HFFc6 (cell line): ENCODE measurements around the gene XYLT2. TPM values are rescaled to one million over a fixed set of nuclear protein-coding genes. Genes with fewer than 3 reads are reported as not detected.
"Not testable (repeated sequence)": the region's sequence is repeated elsewhere in the genome, so short reads cannot be mapped to it uniquely, and the experiment has no call there.

ENCODE experiments used
- DNase-seq: peaks from one replicate; pipeline ENCODE4 v3.0.0-alpha.2; 2018
- H3K27ac Mint-ChIP-seq: 2 replicates; pipeline ENCODE4 v1.8.0; 2020; ENCODE audit warnings: mild to moderate bottlenecking, mixed read lengths
- H3K27me3 Mint-ChIP-seq: 2 replicates; pipeline ENCODE4 v1.8.0; 2021; ENCODE audit warnings: mild to moderate bottlenecking, moderate library complexity, mixed read lengths; ENCODE audit not compliant: insufficient read depth
- H3K36me3 Mint-ChIP-seq: 2 replicates; pipeline ENCODE4 v1.8.0; 2021; ENCODE audit warnings: low read depth, mixed read lengths
- H3K4me1 Mint-ChIP-seq: 2 replicates; pipeline ENCODE4 v1.8.0; 2020; ENCODE audit warnings: low read depth, mixed read lengths
- H3K4me3 Mint-ChIP-seq: 2 replicates; pipeline ENCODE4 v1.8.0; 2020; ENCODE audit warnings: mild to moderate bottlenecking, moderate library complexity, mixed read lengths
- H3K9me3 Mint-ChIP-seq: 2 replicates; pipeline ENCODE4 v1.8.0; 2020; ENCODE audit warnings: mild to moderate bottlenecking, mixed read lengths
- CTCF ChIP-seq: fragments of 200-600 bp; sonication (generic); IDR thresholded peaks from 2 replicates; pipeline ENCODE4 v1.5.0; 2021; ENCODE audit warnings: antibody characterized with exemption, mild to moderate bottlenecking
- total RNA-seq, 6 experiments: library from RNA; stranded (reverse); fragmentation: NEBNext Ultra II Directional; extraction: Animal tissue kit (Norgen Biotek cat#: 25700); gene quantifications; 2 replicates in 1 of 6; 3 replicates in 5 of 6; pipeline ENCODE4 v1.2.3, GENCODE V29; 2021

XYLT2 gene
- total RNA-seq, 6 experiments from 2014 or later, result 38.9 to 47.1 (median 43.2) TPM

- H3K9me3 Mint-ChIP-seq, result no peaks in the 10 kb centered on the region
- H3K36me3 Mint-ChIP-seq, result peaks cover 45% of the 10 kb centered on the region
- peak overlapping the region; percentile 94 for H3K27ac Mint-ChIP-seq
- peaks cover 41% of the 10 kb centered on the region for H3K4me1 Mint-ChIP-seq
- peaks cover 4% of the 10 kb centered on the region for H3K27me3 Mint-ChIP-seq
- TF ChIP-seq CTCF, result no peak
- peak; percentile 26 for DNase-seq
- peak overlapping the region; percentile 97 for H3K4me3 Mint-ChIP-seq
Measured at GRCh38 chr17:50396261-50397110, 50.6 kb downstream of the XYLT2 start.

- Mint-ChIP-seq H3K4me3 (peak within 1 kb of the TSS; percentile 97), H3K9me3 (no peaks in the 10 kb centered on the region), H3K4me1 (peaks cover 36% of the 10 kb centered on the region), H3K36me3 (peaks cover 40% of the 10 kb centered on the region), H3K27ac (peak within 1 kb of the TSS; percentile 94), H3K27me3 (peaks cover 4% of the 10 kb centered on the region)
- peak; percentile 99 for TF ChIP-seq CTCF
- DNase-seq, result peak; percentile 68
Measured at GRCh38 chr17:50397111-50397918, 51.4 kb downstream of the XYLT2 start, which contains the start of gene LRRC59. Gene LRRC59, minus strand, starts transcription at chr17:50397523. Its CDS starts 206 bp downstream, at chr17:50397317.

- H3K27ac Mint-ChIP-seq, result peak overlapping the region; percentile 94
- H3K4me3 Mint-ChIP-seq, result peak overlapping the region; percentile 97
- peaks cover 37% of the 10 kb centered on the region for H3K36me3 Mint-ChIP-seq
- DNase-seq, result no peak
- peaks cover 32% of the 10 kb centered on the region for H3K4me1 Mint-ChIP-seq
- H3K9me3 Mint-ChIP-seq, result no peaks in the 10 kb centered on the region
- TF ChIP-seq CTCF, result no peak
- H3K27me3 Mint-ChIP-seq, result peaks cover 4% of the 10 kb centered on the region
Measured at GRCh38 chr17:50397919-50398285, 52.0 kb downstream of the XYLT2 start.

- not testable (repeated sequence) for H3K27me3 Mint-ChIP-seq, H3K4me3 Mint-ChIP-seq, H3K27ac Mint-ChIP-seq, H3K9me3 Mint-ChIP-seq, DNase-seq
- peaks cover 30% of the 10 kb centered on the region for H3K36me3 Mint-ChIP-seq
- peaks cover 24% of the 10 kb centered on the region for H3K4me1 Mint-ChIP-seq
Measured at GRCh38 chr17:50398672-50399071, 52.7 kb downstream of the XYLT2 start.

- H3K4me3 Mint-ChIP-seq, result not testable (repeated sequence)
- Mint-ChIP-seq H3K4me1 (peaks cover 15% of the 10 kb centered on the region), H3K36me3 (peaks cover 22% of the 10 kb centered on the region)
Measured at GRCh38 chr17:50399591-50399990, 53.7 kb downstream of the XYLT2 start.

GRCh38 chr17:50405351-50405750 is 59.4 kb downstream of the XYLT2 start:
- peaks cover 29% of the 10 kb centered on the region for H3K27me3 Mint-ChIP-seq
- not testable (repeated sequence) for H3K27ac Mint-ChIP-seq, H3K9me3 Mint-ChIP-seq, H3K36me3 Mint-ChIP-seq, H3K4me3 Mint-ChIP-seq, H3K4me1 Mint-ChIP-seq, DNase-seq

More at GRCh38 chr17:50399591-50399990, 53.7 kb downstream of the XYLT2 start:
- H3K27ac Mint-ChIP-seq, H3K27me3 Mint-ChIP-seq, H3K9me3 Mint-ChIP-seq, DNase-seq: not testable (repeated sequence)

- Mint-ChIP-seq H3K9me3 (no peaks in the 10 kb centered on the region), H3K27me3 (peaks cover 25% of the 10 kb centered on the region), H3K4me3 (no peak overlapping the region), H3K4me1 (no peaks in the 10 kb centered on the region), H3K36me3 (no peaks in the 10 kb centered on the region), H3K27ac (no peak overlapping the region)
- TF ChIP-seq CTCF, result no peak
- no peak for DNase-seq
Measured at GRCh38 chr17:50406578-50406977, 60.7 kb downstream of the XYLT2 start.
